Stimulated activated CD4-positive, alpha-beta T cell treated with anti-CD3 and anti-CD28 coated beads, Interleukin-4, amount 100 ng/mL, for 24 hours (primary cell): ENCODE data around the gene CCKAR.

Experiments used
- DNase-seq: peaks from one replicate; pipeline ENCODE4 v3.0.0-alpha.2; 2020

The CCKAR gene

DNA sequence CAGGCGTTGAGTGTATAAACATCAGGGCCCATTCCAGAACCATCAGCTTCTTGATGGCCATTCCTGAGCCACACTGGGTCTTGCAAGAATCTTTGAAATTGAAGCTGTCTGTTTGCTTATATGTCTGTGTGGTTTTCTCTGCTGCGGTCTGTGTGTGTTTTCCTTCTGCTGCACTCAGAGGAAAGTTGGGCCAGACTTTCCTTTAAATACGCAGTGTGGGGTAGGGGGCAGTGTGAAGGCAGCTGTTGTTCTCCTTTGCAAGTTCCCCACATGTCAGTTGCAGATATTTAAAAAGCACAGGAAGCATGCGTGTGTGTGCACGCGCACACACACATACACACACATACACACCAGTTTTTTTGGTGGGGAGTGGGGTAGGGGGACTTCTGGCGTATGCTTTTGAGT, 32.1 kb downstream of the CCKAR start:
- DNase-seq, result no peak

- no peak for DNase-seq
These were observed 32.9 kb downstream of the CCKAR start for GRCh38 chr4:26457412-26457811.

GRCh38 chr4:26455571-26455970, 34.7 kb downstream of the CCKAR start:
- DNase-seq, result no peak

GRCh38 chr4:26454961-26455360, 35.3 kb downstream of the CCKAR start:
- DNase-seq, result no peak

DNA sequence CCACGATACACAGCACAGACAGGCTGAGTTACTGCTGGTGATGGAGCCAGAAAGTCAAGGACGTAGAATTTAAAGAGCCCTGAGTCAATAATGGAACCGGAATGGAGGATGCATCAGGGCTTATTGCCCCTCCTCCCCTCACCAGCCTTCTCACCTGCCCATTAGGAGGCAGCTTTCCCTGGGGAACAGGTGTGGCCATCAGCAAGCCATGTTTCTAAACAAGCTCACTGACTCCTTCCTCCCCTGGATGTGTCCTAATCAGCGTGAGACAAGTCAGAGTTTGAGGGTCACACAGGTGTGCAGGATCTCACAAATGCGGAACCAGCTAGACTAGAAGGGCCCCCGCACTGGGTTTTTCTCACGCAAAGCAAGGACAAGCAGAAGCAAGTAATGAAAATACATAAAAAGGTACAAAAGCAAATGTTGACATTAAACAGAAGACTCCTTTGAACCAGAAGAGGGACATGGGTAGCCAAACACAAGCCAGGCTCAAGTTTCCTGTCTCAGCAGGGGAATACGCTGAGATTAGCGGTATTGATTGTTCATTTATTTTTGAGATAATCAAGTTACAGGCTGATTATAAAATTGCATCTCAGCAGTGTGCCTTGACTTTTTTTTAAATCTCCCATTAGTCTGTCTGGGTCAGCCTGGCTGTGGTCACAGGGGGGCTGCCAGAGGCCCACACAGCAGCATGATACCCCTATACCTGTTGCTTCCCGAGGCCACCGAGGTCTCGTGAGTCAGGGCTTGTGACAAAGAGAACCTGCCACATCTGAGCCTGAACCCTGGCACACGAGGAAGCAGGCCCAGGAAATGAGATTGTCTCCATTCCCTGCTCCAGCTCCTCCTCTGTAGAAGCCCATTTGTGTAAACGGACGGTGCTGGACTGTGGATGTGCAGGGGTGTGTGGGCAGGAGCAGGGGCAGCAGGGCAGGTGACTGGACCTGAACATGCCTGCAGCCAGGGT, 37.4 kb downstream of the CCKAR start:
- no peak for DNase-seq

DNA sequence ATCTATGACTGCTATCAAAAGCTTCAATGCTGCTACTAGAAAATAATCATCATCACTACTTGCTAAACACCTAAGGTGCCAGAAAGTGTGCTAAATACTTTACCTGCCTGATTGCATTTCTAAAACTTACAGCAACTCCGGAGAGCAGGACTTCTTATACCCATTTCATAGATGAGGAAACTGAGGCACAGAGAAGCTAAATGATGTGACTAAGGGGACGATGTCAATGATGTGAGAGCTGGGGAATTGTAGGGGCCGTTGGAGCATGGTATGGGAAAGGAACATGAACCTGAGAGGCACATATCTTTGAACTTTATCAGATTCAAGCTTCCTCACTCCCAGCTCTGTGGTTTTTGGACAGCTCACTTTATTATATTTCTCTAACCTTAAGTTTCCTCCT, 38.7 kb downstream of the CCKAR start:
- DNase-seq, result no peak

GRCh38 chr4:26450418-26450817, 39.9 kb downstream of the CCKAR start:
- no peak for DNase-seq

- DNase-seq, result no peak
These were observed 42.9 kb downstream of the CCKAR start for GRCh38 chr4:26447378-26447777.

DNA sequence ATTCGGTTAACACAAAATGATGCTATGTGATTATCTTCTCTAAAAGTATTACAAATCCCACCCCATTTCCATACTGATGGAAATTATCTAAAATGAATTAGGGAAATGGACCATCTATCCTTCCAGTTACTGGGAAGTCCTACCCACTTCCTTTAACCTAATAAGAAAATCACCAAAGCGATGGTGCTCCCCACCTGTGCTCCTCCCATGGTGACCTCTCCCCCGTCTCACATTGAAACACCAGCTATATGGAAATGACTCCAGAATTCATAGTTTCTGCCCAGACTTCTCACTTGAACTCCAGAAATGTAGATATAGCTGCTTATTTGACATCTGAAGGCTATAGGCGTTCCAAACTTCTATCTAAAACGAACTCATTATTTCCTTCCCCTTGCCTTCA, 48.5 kb downstream of the CCKAR start:
- DNase-seq, result no peak

DNA sequence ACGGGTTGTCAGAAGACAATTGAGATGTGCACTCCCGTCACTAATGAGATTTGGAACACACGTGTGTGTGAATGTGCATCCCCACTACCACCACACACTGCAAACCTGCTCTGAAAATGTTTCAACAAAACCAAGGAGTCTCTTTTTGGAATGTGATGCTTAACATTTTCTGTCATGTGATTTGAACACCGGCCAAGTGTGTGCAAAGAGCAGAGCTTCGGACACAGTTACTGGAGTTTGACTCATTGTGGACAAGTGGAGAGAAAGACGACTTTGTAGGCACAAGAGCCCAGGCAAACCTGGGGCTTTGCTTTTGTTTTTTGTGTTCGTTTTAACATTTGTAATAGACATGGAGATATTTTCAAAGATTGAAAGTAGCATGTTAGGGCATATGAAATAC, 49.2 kb downstream of the CCKAR start:
- no peak for DNase-seq

- DNase-seq, result no peak
These were observed 56.1 kb downstream of the CCKAR start for GRCh38 chr4:26434030-26434639.

DNA sequence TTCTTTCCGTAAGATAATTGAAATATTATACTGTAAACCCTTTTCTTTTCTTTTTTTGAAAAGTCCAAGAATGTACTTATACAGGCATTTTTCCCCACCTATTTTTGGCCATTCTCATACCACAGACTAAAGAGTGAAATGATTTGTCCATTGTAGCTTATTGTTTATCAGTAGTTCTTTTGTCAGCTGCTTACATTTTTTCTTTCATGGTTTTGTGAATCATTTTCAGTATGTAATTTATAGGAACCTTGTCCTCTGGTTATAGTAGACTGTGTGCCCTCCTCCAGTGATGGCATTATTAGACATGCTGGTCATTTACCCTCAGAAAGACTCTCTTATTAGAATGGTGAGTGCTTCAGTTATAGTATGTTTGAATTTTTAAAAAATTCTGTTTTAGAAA, 56.7 kb downstream of the CCKAR start:
- DNase-seq, result no peak

DNA sequence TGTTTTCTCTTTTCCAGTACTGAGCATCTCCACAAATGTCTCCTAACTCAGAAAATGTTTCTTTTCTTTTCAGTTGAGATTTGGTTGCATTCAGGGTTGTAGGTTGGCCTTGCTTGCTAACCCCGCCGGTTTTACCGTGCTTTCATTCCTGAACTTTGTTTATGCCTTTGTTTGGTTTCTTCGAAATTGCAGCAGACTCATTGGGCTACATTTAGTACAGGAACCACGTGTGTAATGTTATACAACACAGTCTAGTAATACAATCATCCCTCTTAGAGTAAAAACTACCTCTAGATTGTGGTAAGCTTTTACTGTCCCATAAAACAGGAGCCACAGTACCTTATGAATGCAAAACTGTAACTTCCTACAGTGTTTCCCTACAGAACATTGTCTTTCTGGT, 57.9 kb downstream of the CCKAR start:
- DNase-seq, result no peak

DNA sequence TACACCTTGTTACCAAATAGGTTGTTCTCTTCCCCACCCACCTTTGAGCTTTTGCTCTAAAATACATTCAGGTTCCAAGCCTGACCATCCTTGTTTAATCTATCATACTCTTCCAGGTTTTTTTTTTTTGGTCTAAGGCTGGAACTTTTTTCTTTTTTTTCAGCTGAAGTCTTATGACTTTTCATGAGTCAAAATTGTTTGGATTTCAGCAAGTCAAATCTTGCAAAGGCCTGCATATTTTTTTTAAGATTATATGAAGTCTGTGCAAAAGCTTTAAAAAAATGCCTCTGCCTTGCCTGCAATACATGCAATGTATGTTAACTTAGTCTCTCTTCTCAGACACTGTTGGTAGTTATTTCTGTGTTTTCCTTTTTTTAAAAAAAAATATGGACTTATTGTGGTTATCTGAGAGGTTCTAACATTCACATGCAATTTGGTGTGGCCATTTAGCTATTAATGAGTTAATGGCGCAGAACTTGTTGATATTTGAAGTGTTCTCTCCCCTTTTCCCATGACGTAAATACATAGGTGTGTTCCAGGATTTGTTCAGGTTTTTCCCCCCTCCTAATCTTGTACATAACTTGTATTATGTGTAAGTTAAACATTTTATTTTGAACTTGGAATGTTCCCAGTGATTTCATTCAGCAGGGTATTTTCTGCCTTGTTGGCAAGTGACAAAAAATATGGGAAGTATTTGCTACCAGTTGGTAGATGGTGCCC, 58.7 kb downstream of the CCKAR start:
- no peak for DNase-seq
